Panc1 (cell line): ENCODE results near the gene OR2A25. TPM values are rescaled to one million over a fixed set of nuclear protein-coding genes. Genes with fewer than 3 reads are reported as not detected.

ENCODE experiments used
- ATAC-seq: fragments of 200-7000 bp; cut with Tn5 transposase; 2 replicates; pipeline ENCODE4 v1.9.1; 2020; ENCODE audit warnings: mild to moderate bottlenecking, moderate library complexity
- BruUV-seq: library from RNA; stranded (reverse); fragments of 400-500 nt; replicated peaks from 2 replicates; lab custom pipeline; 2021; lab: Mats Ljungman, UMichigan
- CTCF ChIA-PET: fragments of 300-600 bp; sonication (Branson Sonifier 250); formaldehyde crosslinking; loops from one replicate; lab custom pipeline; 2022; ENCODE audit warnings: antibody characterized with exemption; lab: Charles Lee
- POLR2A ChIA-PET: fragments of 300-600 bp; sonication (Branson Sonifier 250); formaldehyde crosslinking; loops from one replicate; lab custom pipeline; 2022; ENCODE audit warnings: antibody characterized with exemption; lab: Charles Lee
- DNase-seq: peaks from one replicate; pipeline ENCODE4 v3.0.0-alpha.2; 2010; ENCODE audit warnings: low read depth, low spot score
- H3K27ac ChIP-seq: 2 replicates; pipeline ENCODE4 v1.5.1; 2011; ENCODE audit warnings: mild to moderate bottlenecking, low read length, inconsistent platforms
- H3K27me3 ChIP-seq: fragments of 200-500 bp; sonication (Bioruptor generic); 2 replicates; pipeline ENCODE4 v1.6.0; 2014; ENCODE audit warnings: low read length, inconsistent platforms; ENCODE audit not compliant: control insufficient read depth, insufficient read depth
- H3K36me3 ChIP-seq: fragments of 200-500 bp; sonication (Bioruptor generic); 2 replicates; pipeline ENCODE4 v1.5.1; 2014; ENCODE audit warnings: inconsistent platforms, mild to moderate bottlenecking, low read length, moderate library complexity; ENCODE audit not compliant: control insufficient read depth, insufficient read depth
- H3K4me1 ChIP-seq: 2 replicates; pipeline ENCODE4 v1.5.1; 2011; ENCODE audit warnings: inconsistent platforms, mild to moderate bottlenecking, low read length, moderate library complexity; ENCODE audit not compliant: control insufficient read depth, insufficient read depth
- H3K4me3 ChIP-seq, 2 experiments: 2 replicates each; pipeline ENCODE4 v1.5.1; 2011 to 2012; ENCODE audit warnings: low read depth in 2 of 2, low read length in 2 of 2, mild to moderate bottlenecking in 2 of 2, inconsistent platforms in 1 of 2, moderate library complexity in 1 of 2
- H3K9me3 ChIP-seq: fragments of 200-500 bp; sonication (Bioruptor generic); 2 replicates; pipeline ENCODE4 v1.5.1; 2014; ENCODE audit warnings: low read depth, mild to moderate bottlenecking, inconsistent platforms, low read length, moderate library complexity; ENCODE audit not compliant: control insufficient read depth, insufficient read depth
- POLR2AphosphoS5 ChIP-seq: IDR thresholded peaks from 2 replicates; pipeline ENCODE4 v1.6.1; 2012; ENCODE audit warnings: mild to moderate bottlenecking, low read depth, low read length, moderate library complexity
- SIN3A ChIP-seq: IDR thresholded peaks from 2 replicates; pipeline ENCODE4 v1.6.1; 2012; ENCODE audit warnings: low read depth, mild to moderate bottlenecking, low read length, moderate library complexity, borderline replicate concordance; ENCODE audit not compliant: insufficient read depth
- TCF7L2 ChIP-seq: IDR thresholded peaks from 2 replicates; pipeline ENCODE4 v1.6.1; 2011; ENCODE audit warnings: mild to moderate bottlenecking, low read depth, low read length, inconsistent platforms
- in situ Hi-C: cut with HindIII; loops from 2 replicates; pipeline ENCODE4 v1.10.0; 2016; ENCODE audit warnings: low sequenced_read_pairs, low pct_unique_long_range_greater_than_20kb
- intact Hi-C: fragments of 100-400 bp; cut with micrococcal nuclease; formaldehyde crosslinking; loops from one replicate; pipeline ENCODE4 v1.10.0; 2022; ENCODE audit not compliant: unreplicated experiment
- total RNA-seq: library from RNA; stranded (reverse); gene quantifications from one replicate; pipeline ENCODE4 v1.2.1, GENCODE V29; 2021; ENCODE audit not compliant: unreplicated experiment
- TF ChIP-seq, protein P1 (sequence below): fragments of 450-650 bp; IDR thresholded peaks from 2 replicates; pipeline ENCODE4 v1.5.1; 2017; ENCODE audit warnings: mild to moderate bottlenecking
- TF ChIP-seq, protein P2 (sequence below), 2 experiments: IDR thresholded peaks; 2 replicates each; pipeline ENCODE4 v1.6.1; 2011 to 2012; ENCODE audit warnings: low read depth in 2 of 2, control low read depth in 1 of 2, low read length in 1 of 2, mild to moderate bottlenecking in 1 of 2, moderate library complexity in 1 of 2; ENCODE audit not compliant: insufficient read depth in 1 of 2

OR2A25 gene
- total RNA-seq, 1 experiment from 2014 or later: not detected

DNA sequence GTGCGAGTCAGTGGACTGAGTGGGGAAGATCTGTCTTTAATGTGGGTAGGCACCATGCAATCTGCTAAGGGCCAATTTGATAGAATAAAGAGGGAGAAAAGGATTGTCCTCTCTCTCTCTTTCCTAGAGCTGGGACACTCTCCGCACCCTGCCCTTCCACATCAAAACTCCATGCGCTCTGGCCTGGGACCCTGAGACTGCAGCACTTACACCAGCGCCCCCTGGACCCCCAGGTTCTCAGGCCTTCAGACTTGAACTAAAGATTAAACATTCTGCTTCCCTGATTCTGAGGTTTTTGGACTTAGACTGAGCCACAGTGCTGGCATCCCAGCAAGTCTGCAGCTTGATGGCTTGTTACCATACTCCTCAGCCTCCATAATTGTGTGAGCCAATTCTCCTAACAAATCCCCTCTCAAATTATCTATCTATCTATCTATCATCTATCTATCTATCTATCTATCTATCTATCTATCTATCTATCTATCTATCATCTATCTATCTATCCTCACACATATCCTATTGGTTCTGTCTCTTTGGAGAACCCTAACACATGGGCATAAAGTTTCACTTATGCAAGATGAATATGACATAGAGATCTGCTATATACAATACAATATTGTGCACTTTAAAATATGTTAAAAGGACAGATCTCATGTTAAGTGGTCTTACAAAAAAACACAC lies 43.3 kb upstream of the OR2A25 start:
- ATAC-seq: no peak
- no peak for TF ChIP-seq SIN3A
- no peak for TF ChIP-seq POLR2AphosphoS5
- TF ChIP-seq, protein P1, sequence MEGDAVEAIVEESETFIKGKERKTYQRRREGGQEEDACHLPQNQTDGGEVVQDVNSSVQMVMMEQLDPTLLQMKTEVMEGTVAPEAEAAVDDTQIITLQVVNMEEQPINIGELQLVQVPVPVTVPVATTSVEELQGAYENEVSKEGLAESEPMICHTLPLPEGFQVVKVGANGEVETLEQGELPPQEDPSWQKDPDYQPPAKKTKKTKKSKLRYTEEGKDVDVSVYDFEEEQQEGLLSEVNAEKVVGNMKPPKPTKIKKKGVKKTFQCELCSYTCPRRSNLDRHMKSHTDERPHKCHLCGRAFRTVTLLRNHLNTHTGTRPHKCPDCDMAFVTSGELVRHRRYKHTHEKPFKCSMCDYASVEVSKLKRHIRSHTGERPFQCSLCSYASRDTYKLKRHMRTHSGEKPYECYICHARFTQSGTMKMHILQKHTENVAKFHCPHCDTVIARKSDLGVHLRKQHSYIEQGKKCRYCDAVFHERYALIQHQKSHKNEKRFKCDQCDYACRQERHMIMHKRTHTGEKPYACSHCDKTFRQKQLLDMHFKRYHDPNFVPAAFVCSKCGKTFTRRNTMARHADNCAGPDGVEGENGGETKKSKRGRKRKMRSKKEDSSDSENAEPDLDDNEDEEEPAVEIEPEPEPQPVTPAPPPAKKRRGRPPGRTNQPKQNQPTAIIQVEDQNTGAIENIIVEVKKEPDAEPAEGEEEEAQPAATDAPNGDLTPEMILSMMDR: no peak
- TF ChIP-seq, protein P2, sequence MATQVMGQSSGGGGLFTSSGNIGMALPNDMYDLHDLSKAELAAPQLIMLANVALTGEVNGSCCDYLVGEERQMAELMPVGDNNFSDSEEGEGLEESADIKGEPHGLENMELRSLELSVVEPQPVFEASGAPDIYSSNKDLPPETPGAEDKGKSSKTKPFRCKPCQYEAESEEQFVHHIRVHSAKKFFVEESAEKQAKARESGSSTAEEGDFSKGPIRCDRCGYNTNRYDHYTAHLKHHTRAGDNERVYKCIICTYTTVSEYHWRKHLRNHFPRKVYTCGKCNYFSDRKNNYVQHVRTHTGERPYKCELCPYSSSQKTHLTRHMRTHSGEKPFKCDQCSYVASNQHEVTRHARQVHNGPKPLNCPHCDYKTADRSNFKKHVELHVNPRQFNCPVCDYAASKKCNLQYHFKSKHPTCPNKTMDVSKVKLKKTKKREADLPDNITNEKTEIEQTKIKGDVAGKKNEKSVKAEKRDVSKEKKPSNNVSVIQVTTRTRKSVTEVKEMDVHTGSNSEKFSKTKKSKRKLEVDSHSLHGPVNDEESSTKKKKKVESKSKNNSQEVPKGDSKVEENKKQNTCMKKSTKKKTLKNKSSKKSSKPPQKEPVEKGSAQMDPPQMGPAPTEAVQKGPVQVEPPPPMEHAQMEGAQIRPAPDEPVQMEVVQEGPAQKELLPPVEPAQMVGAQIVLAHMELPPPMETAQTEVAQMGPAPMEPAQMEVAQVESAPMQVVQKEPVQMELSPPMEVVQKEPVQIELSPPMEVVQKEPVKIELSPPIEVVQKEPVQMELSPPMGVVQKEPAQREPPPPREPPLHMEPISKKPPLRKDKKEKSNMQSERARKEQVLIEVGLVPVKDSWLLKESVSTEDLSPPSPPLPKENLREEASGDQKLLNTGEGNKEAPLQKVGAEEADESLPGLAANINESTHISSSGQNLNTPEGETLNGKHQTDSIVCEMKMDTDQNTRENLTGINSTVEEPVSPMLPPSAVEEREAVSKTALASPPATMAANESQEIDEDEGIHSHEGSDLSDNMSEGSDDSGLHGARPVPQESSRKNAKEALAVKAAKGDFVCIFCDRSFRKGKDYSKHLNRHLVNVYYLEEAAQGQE (IDR thresholded peaks at IDR 0.05; ENCODE audit: insufficient read depth in 1 of 2, low read depth in 2 of 2, low read length in 1 of 2): no peak
- no peak for TF ChIP-seq TCF7L2
- no TSS peak for BruUV-seq
- Histone ChIP-seq H3K36me3 (no peaks in the 10 kb centered on the region), H3K9me3 (no peaks in the 10 kb centered on the region), H3K27ac (no peak overlapping the region), H3K4me1 (no peaks in the 10 kb centered on the region), H3K4me3 (no peak overlapping the region), H3K27me3 (peaks cover 8% of the 10 kb centered on the region)
- in situ Hi-C loops: no loop called here
- ChIA-PET POLR2A (no interaction called here), CTCF (no interaction called here)
- intact Hi-C loops: no loop called here
- DNase-seq: no peak

DNA sequence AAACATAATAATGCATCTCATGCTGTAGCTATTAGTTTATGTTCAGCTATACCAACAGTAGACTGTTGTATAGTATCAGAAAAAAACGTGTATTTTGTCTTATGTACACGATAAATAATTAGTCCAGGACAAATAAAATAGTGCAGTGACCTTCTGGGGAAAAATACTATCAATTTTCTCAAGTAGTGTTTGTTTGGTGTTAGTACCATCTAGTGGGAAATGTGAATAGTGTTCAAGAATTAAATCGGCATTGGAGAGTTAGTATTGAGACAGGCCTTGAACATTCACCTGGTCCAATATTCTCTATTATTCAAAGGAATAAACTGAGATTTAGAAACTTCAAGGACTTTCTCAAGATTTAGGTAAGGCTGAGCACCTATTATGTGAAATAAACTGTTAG lies 42.5 kb upstream of the OR2A25 start:
- DNase-seq: no peak
- in situ Hi-C loops: no loop called here
- POLR2A ChIA-PET: no interaction called here

More for the DNA sequence above, 42.5 kb upstream of the OR2A25 start:
- ATAC-seq: no peak
- H3K27me3 ChIP-seq: peaks cover 8% of the 10 kb centered on the region
- H3K36me3 ChIP-seq: no peaks in the 10 kb centered on the region
- no peaks in the 10 kb centered on the region for H3K4me1 ChIP-seq
- no peak overlapping the region for H3K4me3 ChIP-seq
- intact Hi-C loops: no loop called here
- CTCF ChIA-PET: no interaction called here
- TF ChIP-seq, protein P1: peak; percentile 45; the same call in 1 of the 2 replicates
- TF ChIP-seq, protein P2 (IDR thresholded peaks at IDR 0.05; ENCODE audit: insufficient read depth in 1 of 2, low read depth in 2 of 2, low read length in 1 of 2): no peak
- TF ChIP-seq POLR2AphosphoS5: no peak
- no TSS peak for BruUV-seq
- no peak overlapping the region for H3K27ac ChIP-seq
- no peaks in the 10 kb centered on the region for H3K9me3 ChIP-seq
